Memory B cell (primary cell): Measurements from ENCODE around the gene ESYT1.
"Not testable (repeated sequence)": the region's sequence is repeated elsewhere in the genome, so short reads cannot be mapped to it uniquely, and the experiment has no call there.

ENCODE experiments used
- ATAC-seq: fragments of 150-1000 bp; cut with Tn5 transposase; 2 replicates; pipeline ENCODE4 v1.10.0; 2021; ENCODE audit warnings: low read depth, mild to moderate bottlenecking, moderate library complexity
- DNase-seq, 2 donors: peaks; one replicate each; pipeline ENCODE4 v3.0.0; 2022; ENCODE audit warnings: low spot score in 2 of 2
- H3K27ac Mint-ChIP-seq: one replicate; pipeline ENCODE4 v1.8.0; 2022; ENCODE audit warnings: mild to moderate bottlenecking, moderate library complexity, mixed read lengths
- H3K27me3 Mint-ChIP-seq: one replicate; pipeline ENCODE4 v1.8.0; 2022; ENCODE audit warnings: mixed read lengths
- H3K36me3 Mint-ChIP-seq: one replicate; pipeline ENCODE4 v1.8.0; 2022; ENCODE audit warnings: mild to moderate bottlenecking, mixed read lengths
- H3K4me1 Mint-ChIP-seq: one replicate; pipeline ENCODE4 v1.8.0; 2022; ENCODE audit warnings: mixed read lengths
- H3K4me3 Mint-ChIP-seq: one replicate; pipeline ENCODE4 v1.8.0; 2022; ENCODE audit warnings: mild to moderate bottlenecking, moderate library complexity, mixed read lengths
- H3K9me3 Mint-ChIP-seq: one replicate; pipeline ENCODE4 v1.8.0; 2022; ENCODE audit warnings: mixed read lengths

ESYT1 gene

GRCh38 chr12:56152132-56152755, 24.2 kb downstream of the ESYT1 start, which contains the start of gene MYL6B:
MYL6B (plus strand) TSS chr12:56152587; CDS start chr12:56153919, 1,332 bp downstream.
- peak within 1 kb of the TSS; percentile 96 for H3K4me3 Mint-ChIP-seq
- DNase-seq (peak; percentile 76 to 82), ATAC-seq (peak; percentile 89)
- H3K27ac Mint-ChIP-seq, result peak within 1 kb of the TSS; percentile 83
- H3K27me3 Mint-ChIP-seq, result no peaks in the 10 kb centered on the region
- H3K4me1 Mint-ChIP-seq, result peaks cover 14% of the 10 kb centered on the region
- no peaks in the 10 kb centered on the region for H3K36me3 Mint-ChIP-seq
- no peaks in the 10 kb centered on the region for H3K9me3 Mint-ChIP-seq

GRCh38 chr12:56152756-56153677, 24.9 kb downstream of the ESYT1 start:
- Mint-ChIP-seq H3K4me1 (peaks cover 15% of the 10 kb centered on the region), H3K27me3 (no peaks in the 10 kb centered on the region), H3K4me3 (peak overlapping the region; percentile 96), H3K9me3 (no peaks in the 10 kb centered on the region), H3K27ac (peak overlapping the region; percentile 83), H3K36me3 (no peaks in the 10 kb centered on the region)
- DNase-seq (no peak), ATAC-seq (no peak)

GRCh38 chr12:56153678-56154065, 25.6 kb downstream of the ESYT1 start:
- H3K4me3 Mint-ChIP-seq, result peak overlapping the region; percentile 49
- H3K27ac Mint-ChIP-seq, result no peak overlapping the region
- H3K4me1 Mint-ChIP-seq, result peaks cover 19% of the 10 kb centered on the region
- no peak for DNase-seq
- H3K27me3 Mint-ChIP-seq, result no peaks in the 10 kb centered on the region
- H3K36me3 Mint-ChIP-seq, result peaks cover 2% of the 10 kb centered on the region
- H3K9me3 Mint-ChIP-seq, result no peaks in the 10 kb centered on the region
- no peak for ATAC-seq

- Mint-ChIP-seq H3K36me3 (peaks cover 2% of the 10 kb centered on the region), H3K4me3 (no peak overlapping the region), H3K4me1 (peaks cover 25% of the 10 kb centered on the region), H3K27ac (no peak overlapping the region), H3K9me3 (no peaks in the 10 kb centered on the region), H3K27me3 (no peaks in the 10 kb centered on the region)
- ATAC-seq, result no peak
- no peak for DNase-seq
Measured at GRCh38 chr12:56154246-56154771, 26.2 kb downstream of the ESYT1 start.

GRCh38 chr12:56154818-56155217, 26.8 kb downstream of the ESYT1 start:
- H3K27ac Mint-ChIP-seq, result no peak overlapping the region
- no peak overlapping the region for H3K4me3 Mint-ChIP-seq
- H3K4me1 Mint-ChIP-seq, result peaks cover 31% of the 10 kb centered on the region
- peaks cover 3% of the 10 kb centered on the region for H3K36me3 Mint-ChIP-seq
- no peaks in the 10 kb centered on the region for H3K27me3 Mint-ChIP-seq
- no peaks in the 10 kb centered on the region for H3K9me3 Mint-ChIP-seq
- DNase-seq (no peak), ATAC-seq (no peak)

GRCh38 chr12:56155256-56155845, 27.3 kb downstream of the ESYT1 start:
- no peak overlapping the region for H3K27ac Mint-ChIP-seq
- H3K4me1 Mint-ChIP-seq, result peaks cover 36% of the 10 kb centered on the region
- ATAC-seq, result no peak
- no peaks in the 10 kb centered on the region for H3K9me3 Mint-ChIP-seq
- no peaks in the 10 kb centered on the region for H3K27me3 Mint-ChIP-seq
- peaks cover 7% of the 10 kb centered on the region for H3K36me3 Mint-ChIP-seq
- peak overlapping the region; percentile 46 for H3K4me3 Mint-ChIP-seq
- DNase-seq, result no peak

GRCh38 chr12:56156464-56157200, 28.6 kb downstream of the ESYT1 start:
- H3K4me3 Mint-ChIP-seq, result peak overlapping the region; percentile 96
- peak overlapping the region; percentile 98 for H3K27ac Mint-ChIP-seq
- not testable (repeated sequence) for DNase-seq, H3K27me3 Mint-ChIP-seq, ATAC-seq, H3K9me3 Mint-ChIP-seq
- H3K4me1 Mint-ChIP-seq, result peaks cover 40% of the 10 kb centered on the region
- peaks cover 12% of the 10 kb centered on the region for H3K36me3 Mint-ChIP-seq

- peaks cover 17% of the 10 kb centered on the region for H3K36me3 Mint-ChIP-seq
- H3K4me1 Mint-ChIP-seq, result peaks cover 38% of the 10 kb centered on the region
- no peaks in the 10 kb centered on the region for H3K27me3 Mint-ChIP-seq
- DNase-seq, result peak; percentile 67 to 74
- H3K9me3 Mint-ChIP-seq, result no peaks in the 10 kb centered on the region
- H3K27ac Mint-ChIP-seq, result peak overlapping the region; percentile 98
- peak; percentile 67 for ATAC-seq
- peak overlapping the region; percentile 96 for H3K4me3 Mint-ChIP-seq
Measured at GRCh38 chr12:56157201-56158028, 29.3 kb downstream of the ESYT1 start.

GRCh38 chr12:56158029-56158925, 30.2 kb downstream of the ESYT1 start, which contains the start of gene MYL6:
MYL6 (plus strand) TSS chr12:56158359; CDS start chr12:56158402, 43 bp downstream.
- ATAC-seq, result peak; percentile 90
- Mint-ChIP-seq H3K27me3 (no peaks in the 10 kb centered on the region), H3K4me3 (peak within 1 kb of the TSS; percentile 96), H3K4me1 (peaks cover 38% of the 10 kb centered on the region), H3K36me3 (peaks cover 20% of the 10 kb centered on the region), H3K9me3 (no peaks in the 10 kb centered on the region), H3K27ac (peak within 1 kb of the TSS; percentile 98)
- peak; percentile 77 to 84 for DNase-seq

- no peak for DNase-seq
Measured at GRCh38 chr12:56158926-56159461, 30.9 kb downstream of the ESYT1 start.

GRCh38 chr12:56159482-56160192, 31.6 kb downstream of the ESYT1 start:
- ATAC-seq, result no peak
- Mint-ChIP-seq H3K9me3 (no peaks in the 10 kb centered on the region), H3K27me3 (no peaks in the 10 kb centered on the region), H3K27ac (peak overlapping the region; percentile 98), H3K4me3 (peak overlapping the region; percentile 96), H3K4me1 (peaks cover 35% of the 10 kb centered on the region), H3K36me3 (peaks cover 27% of the 10 kb centered on the region)
- no peak for DNase-seq

More at GRCh38 chr12:56158926-56159461, 30.9 kb downstream of the ESYT1 start:
- peak overlapping the region; percentile 96 for H3K4me3 Mint-ChIP-seq
- H3K27ac Mint-ChIP-seq, result peak overlapping the region; percentile 98
- no peaks in the 10 kb centered on the region for H3K27me3 Mint-ChIP-seq
- H3K36me3 Mint-ChIP-seq, result peaks cover 22% of the 10 kb centered on the region
- H3K4me1 Mint-ChIP-seq, result peaks cover 35% of the 10 kb centered on the region
- ATAC-seq, result no peak
- H3K9me3 Mint-ChIP-seq, result no peaks in the 10 kb centered on the region
